ENCODE results near the gene ALK.

ALK gene

GRCh38 chr2:29643196-29643595 lies 278.2 kb downstream of the ALK start:
- no peak for DNase-seq (ENCODE audit: low spot score)

- no peak for DNase-seq (ENCODE audit: low spot score)
Measured at GRCh38 chr2:29640360-29640759, 281.0 kb downstream of the ALK start.

GRCh38 chr2:29638641-29639040 lies 282.7 kb downstream of the ALK start:
- no peak for DNase-seq (ENCODE audit: low spot score)

GRCh38 chr2:29634916-29635315 lies 286.5 kb downstream of the ALK start:
- no peak for DNase-seq (ENCODE audit: low spot score)

GRCh38 chr2:29632018-29632417 lies 289.4 kb downstream of the ALK start:
- DNase-seq (ENCODE audit: low spot score): peak; percentile 24

- DNase-seq (ENCODE audit: low spot score): no peak
Measured at GRCh38 chr2:29629495-29629894, 291.9 kb downstream of the ALK start.

GRCh38 chr2:29628862-29629261 lies 292.5 kb downstream of the ALK start:
- DNase-seq (ENCODE audit: low spot score): no peak

GRCh38 chr2:29628108-29628745 lies 293.2 kb downstream of the ALK start:
- DNase-seq (ENCODE audit: low spot score): no peak

- DNase-seq (ENCODE audit: low spot score): peak; percentile 13
Measured at GRCh38 chr2:29627279-29627711, 294.1 kb downstream of the ALK start.

- no peak for DNase-seq (ENCODE audit: low spot score)
Measured at GRCh38 chr2:29620890-29621289, 300.5 kb downstream of the ALK start.

GRCh38 chr2:29619689-29620088 lies 301.7 kb downstream of the ALK start:
- no peak for DNase-seq (ENCODE audit: low spot score)

- DNase-seq (ENCODE audit: low spot score): no peak
Measured at GRCh38 chr2:29618024-29618423, 303.4 kb downstream of the ALK start.

- DNase-seq (ENCODE audit: low spot score): no peak
Measured at GRCh38 chr2:29617351-29617750, 304.0 kb downstream of the ALK start.

- no peak for DNase-seq (ENCODE audit: low spot score)
Measured at GRCh38 chr2:29616569-29616968, 304.8 kb downstream of the ALK start.

- DNase-seq (ENCODE audit: low spot score): no peak
Measured at GRCh38 chr2:29615841-29616240, 305.5 kb downstream of the ALK start.

- no peak for DNase-seq (ENCODE audit: low spot score)
Measured at GRCh38 chr2:29615183-29615582, 306.2 kb downstream of the ALK start.

GRCh38 chr2:29614295-29614830 lies 307.0 kb downstream of the ALK start:
- no peak for DNase-seq (ENCODE audit: low spot score)

- no peak for DNase-seq (ENCODE audit: low spot score)
Measured at GRCh38 chr2:29613792-29614266, 307.6 kb downstream of the ALK start.

- DNase-seq (ENCODE audit: low spot score): no peak
Measured at GRCh38 chr2:29613067-29613466, 308.3 kb downstream of the ALK start.

- DNase-seq (ENCODE audit: low spot score): no peak
Measured at GRCh38 chr2:29612568-29612967, 308.8 kb downstream of the ALK start.

GRCh38 chr2:29611850-29612249 lies 309.5 kb downstream of the ALK start:
- DNase-seq (ENCODE audit: low spot score): peak; percentile 17

GRCh38 chr2:29611261-29611660 lies 310.1 kb downstream of the ALK start:
- no peak for DNase-seq (ENCODE audit: low spot score)

- no peak for DNase-seq (ENCODE audit: low spot score)
Measured at GRCh38 chr2:29610569-29610968, 310.8 kb downstream of the ALK start.

GRCh38 chr2:29607038-29607420 lies 314.4 kb downstream of the ALK start:
- no peak for DNase-seq (ENCODE audit: low spot score)

Data from kidney tubule cell (primary cell).